GM12872 (cell line): ENCODE data around the gene ERLIN1.

Experiments
- CTCF ChIP-seq: IDR thresholded peaks from 3 replicates; pipeline ENCODE4 v1.5.1; 2011; ENCODE audit warnings: low read depth, mild to moderate bottlenecking, low read length, moderate library complexity; ENCODE audit not compliant: insufficient read depth

Gene ERLIN1

GRCh38 chr10:100155936-100156335 lies 29.9 kb downstream of the ERLIN1 start:
- TF ChIP-seq CTCF, result no peak

GRCh38 chr10:100154666-100155065 lies 31.2 kb downstream of the ERLIN1 start:
- no peak for TF ChIP-seq CTCF

GRCh38 chr10:100153239-100153825 lies 32.5 kb downstream of the ERLIN1 start:
- TF ChIP-seq CTCF, result no peak

GRCh38 chr10:100151723-100152300 lies 34.0 kb downstream of the ERLIN1 start:
- no peak for TF ChIP-seq CTCF

- no peak for TF ChIP-seq CTCF
Measured at GRCh38 chr10:100148353-100149211, 37.2 kb downstream of the ERLIN1 start.

- no peak for TF ChIP-seq CTCF
Measured at GRCh38 chr10:100146875-100147650, 38.8 kb downstream of the ERLIN1 start.

GRCh38 chr10:100146398-100146797 lies 39.4 kb downstream of the ERLIN1 start:
- TF ChIP-seq CTCF, result no peak
